Myocyte (in vitro differentiated cells): ENCODE results near the gene ZBTB40. TPM values are rescaled to one million over a fixed set of nuclear protein-coding genes. Genes with fewer than 3 reads are reported as not detected.

Experiments
- DNase-seq: peaks from one replicate; pipeline ENCODE4 v3.0.0-alpha.2; 2012; ENCODE audit warnings: low read depth
- total RNA-seq: library from RNA; depleted of rRNA; stranded (reverse); fragments of >200 nt; gene quantifications from 2 replicates; pipeline ENCODE4 v1.2.3, GENCODE V29; 2014

Gene ZBTB40
- total RNA-seq, 1 donor from 2014 or later: 19.9 TPM

GRCh38 chr1:22420455-22421053 is 31.1 kb upstream of the ZBTB40 start:
- DNase-seq: peak; percentile 84

- DNase-seq: no peak
These were observed 24.9 kb upstream of the ZBTB40 start for GRCh38 chr1:22426781-22427180.

DNA sequence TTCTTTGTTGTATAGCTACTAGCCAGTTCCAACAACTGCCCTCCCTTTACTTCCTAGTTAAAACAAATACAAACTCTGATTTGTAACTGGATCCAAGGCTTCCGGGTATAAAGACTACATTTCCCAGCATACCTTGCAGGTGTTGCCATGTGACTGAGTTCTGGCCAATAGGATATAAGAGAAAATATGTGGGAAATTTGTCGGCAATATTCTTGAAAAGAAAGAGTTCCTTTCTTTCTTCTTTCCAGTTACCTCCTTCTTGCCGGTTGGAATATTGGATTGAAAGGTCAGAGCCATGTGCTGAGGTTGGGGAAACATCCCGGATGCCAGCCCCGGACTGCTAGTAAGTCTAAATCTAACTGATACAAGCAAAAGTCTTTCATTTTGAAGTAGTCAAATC is 23.0 kb upstream of the ZBTB40 start:
- peak; percentile 49 for DNase-seq

DNA sequence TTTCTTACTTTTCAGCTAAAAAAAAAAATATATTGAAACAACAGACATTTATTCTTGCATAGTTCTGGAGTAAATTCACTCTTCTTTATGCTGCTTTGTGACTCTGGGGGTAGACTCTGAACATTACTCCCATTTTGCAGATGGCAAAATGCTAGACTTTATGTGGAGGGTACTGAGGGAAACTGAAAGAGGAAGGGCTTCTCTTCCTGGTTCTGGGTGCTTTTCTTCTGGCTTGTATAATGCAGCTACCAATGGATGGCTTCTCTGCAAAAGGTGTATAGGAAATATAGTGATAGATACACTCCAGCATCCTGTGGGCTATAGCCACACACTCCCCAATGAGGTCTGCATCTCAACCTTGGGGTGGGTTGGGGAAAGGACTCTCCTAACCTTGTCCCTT is 19.7 kb upstream of the ZBTB40 start:
- DNase-seq: no peak

- DNase-seq: no peak
These were observed 16.9 kb upstream of the ZBTB40 start for GRCh38 chr1:22434717-22435116.

GRCh38 chr1:22436948-22437347 is 14.7 kb upstream of the ZBTB40 start:
- no peak for DNase-seq

DNA sequence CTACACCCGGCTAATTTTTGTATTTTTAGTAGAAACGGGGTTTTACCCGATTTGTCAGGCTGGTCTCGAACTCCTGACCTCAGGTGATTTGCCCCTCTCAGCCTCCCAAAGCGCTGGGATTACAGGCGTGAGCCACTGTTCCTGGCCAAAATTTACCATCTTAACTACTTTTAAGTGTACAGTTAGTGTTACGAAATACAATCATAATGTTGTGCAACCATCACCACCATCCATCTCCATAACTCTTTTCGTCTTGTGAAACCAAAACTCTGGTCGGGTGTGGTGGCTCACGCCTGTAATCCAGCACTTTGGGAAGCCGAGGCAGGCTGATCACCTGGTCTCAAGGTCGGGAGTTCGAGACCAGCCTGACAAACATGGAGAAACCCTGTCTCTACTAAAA is 14.1 kb upstream of the ZBTB40 start:
- no peak for DNase-seq

- DNase-seq: no peak
These were observed 11.1 kb upstream of the ZBTB40 start for GRCh38 chr1:22440582-22440981.

DNA sequence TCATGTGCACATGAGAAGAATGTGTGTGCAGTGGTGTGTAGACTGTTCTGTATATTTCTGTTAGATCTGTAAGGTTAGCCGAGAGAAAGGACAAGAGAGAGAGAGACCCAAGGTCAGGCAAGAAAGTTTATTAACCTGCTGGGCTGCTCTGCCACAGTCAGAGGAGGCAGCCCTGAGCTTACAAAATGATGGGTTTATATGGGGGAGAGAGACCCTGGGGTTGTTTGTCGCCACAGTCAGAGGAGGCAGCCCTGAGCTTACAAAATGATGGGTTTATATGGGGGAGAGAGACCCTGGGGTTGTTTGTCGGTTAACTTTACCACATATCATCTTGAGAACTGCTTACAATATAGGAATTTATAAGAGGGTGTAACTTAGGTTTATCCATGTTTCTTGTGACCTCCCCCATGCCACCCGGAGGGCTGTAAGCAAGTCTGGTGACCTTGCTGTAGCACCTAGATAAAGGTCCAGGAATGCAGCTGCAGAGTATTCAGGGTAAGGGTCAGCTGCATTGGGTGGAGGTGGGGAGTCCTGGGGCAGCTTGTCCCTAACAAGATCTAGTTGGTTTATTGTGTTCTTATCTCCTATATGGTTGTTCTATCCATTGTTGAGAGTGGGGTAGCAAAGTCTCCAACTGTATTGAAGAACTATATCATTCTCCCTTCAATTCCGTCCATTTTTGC is 9.3 kb upstream of the ZBTB40 start:
- DNase-seq: no peak

DNA sequence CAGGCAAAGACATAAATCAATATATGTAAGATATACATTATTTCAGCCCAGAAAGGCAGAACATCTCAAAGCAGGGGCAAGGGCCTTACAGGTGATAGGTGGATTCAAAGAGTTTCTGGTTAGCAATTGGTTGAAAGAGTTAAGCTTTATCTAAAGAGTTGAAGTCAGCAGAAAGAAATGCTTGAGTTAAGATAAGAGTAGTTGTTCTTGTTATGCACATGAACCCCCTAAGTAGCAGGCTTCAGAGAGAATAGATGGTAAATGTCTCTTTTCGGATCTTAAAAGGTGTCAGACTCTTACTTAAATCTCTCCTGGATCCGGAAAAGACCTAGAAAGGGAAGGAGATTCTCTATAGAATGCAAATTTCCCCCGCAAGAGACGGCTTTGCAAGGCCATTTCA is 8.3 kb upstream of the ZBTB40 start:
- DNase-seq: no peak

DNA sequence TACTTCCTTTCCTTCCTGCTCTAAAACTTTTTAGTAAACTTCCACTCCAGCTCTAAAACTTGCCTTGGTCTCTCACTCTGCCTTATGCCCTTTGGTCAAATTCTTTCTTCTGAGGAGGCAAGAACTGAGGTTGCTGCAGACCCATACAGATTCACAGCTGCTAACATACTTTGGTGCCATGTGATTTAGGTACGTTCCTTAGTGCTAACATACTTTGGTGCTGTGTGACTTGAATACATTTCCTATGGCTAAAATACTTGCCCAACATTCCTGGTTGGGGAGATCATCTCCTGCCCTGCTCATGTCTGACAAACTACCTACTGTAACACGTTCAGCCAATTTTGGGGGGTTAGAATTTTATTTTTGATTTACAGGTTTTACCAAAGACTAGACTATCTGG is 6.8 kb upstream of the ZBTB40 start:
- DNase-seq: no peak

GRCh38 chr1:22447621-22448111 is 4.0 kb upstream of the ZBTB40 start:
- peak; percentile 90 for DNase-seq

GRCh38 chr1:22449636-22450035 is 2.0 kb upstream of the ZBTB40 start:
- DNase-seq: no peak

DNA sequence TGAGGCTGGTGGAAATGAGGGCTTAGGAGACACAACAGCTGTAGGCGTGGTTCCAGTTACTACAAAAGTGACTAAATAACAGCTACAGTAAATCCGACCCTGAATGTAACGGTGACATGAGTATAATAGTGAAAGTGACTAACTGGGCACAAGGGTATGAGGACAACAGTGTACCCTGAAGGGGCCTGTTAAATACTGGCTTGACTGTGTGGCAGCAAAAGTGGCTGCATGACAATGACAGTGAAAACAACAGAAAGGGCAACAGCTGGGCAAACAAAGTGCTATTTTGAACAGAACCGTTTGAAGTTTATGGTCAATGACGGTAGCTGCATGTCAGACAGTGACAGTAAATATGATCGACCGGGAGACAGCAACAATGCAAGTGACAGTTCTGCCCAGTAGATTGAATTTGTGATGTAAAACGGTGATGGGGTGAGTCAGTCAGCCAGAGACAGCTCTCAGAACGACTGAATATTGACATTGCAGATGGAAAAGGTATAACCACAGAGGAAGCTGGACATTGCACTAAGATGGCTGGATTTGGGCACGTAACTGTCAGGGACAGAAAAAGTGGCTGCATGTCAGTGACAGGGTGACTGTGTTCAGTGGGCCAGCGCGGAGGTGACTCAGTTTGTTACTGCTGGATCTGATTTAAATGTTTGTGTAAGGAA is 1.2 kb upstream of the ZBTB40 start:
- peak; percentile 81 for DNase-seq

DNA sequence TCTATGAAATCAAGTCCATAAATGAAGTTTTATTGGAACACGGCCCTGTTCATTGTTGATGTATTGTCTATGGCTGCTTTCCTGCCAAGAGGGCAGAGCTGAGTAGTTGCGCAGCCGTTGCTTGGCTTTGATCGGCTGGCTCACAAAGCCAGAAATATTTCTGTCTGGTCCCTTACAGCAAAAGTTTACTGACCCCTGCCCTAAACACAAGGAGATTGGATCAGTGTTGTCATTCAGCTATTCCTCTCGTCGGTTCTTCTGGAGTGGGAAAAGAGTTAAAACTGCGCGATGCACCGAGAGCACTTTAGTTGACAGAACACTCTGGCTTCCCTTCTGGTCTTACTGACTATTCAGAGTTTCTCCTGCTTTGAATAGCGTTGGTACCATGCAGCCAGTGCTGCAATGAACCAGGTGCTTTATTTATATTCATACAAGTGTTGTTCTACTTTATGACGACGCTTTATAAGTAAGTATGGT is 868 bp downstream of the ZBTB40 start:
- DNase-seq: no peak

GRCh38 chr1:22453181-22453580 is 1.5 kb downstream of the ZBTB40 start:
- no peak for DNase-seq

DNA sequence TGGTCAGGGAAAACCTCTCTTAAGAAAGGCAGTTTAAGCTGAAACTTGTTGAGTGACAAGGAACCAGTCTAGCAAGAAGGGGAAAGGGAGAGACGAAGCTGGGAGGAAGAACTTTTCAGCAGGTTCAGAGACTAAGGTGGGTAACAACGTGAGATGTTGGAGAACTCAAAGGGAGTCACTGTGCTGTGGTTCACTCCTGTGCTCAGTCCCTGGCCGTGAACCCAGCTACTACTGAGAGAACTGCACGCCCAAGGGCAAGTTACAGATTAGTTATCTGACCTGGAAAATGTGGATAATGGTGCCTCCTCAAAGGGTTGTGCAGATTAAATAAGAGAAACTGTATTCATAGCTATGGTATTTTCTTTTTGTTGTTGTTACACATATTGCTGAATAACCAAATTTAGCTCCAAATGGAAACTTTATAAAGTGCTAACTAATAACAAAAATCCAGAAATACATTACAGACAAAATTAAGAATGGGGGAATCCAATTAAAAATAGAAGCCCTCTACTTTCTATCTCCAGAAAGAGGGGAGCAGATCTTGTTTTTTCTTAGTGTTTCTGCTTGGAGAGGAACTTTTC is 2.9 kb downstream of the ZBTB40 start:
- DNase-seq: no peak

DNA sequence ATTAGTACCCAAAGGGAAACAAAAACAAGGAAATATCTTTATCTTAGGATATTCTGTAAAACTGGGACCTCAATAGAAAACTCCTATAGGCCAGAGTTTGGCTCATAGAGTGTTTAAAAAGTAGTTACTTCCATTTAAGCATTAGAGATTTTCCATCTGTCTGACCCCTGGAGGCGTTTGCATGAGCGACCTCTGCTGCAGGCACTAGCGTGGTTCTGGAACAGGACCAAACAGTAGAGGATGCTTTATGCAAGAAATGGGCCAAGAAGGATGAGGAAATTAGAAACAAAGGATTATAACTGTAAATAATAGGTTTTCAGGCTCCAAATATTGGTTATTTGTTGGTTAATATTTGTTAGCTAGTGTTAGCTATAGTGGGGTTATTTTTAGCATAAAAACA is 5.7 kb downstream of the ZBTB40 start:
- DNase-seq: no peak

DNA sequence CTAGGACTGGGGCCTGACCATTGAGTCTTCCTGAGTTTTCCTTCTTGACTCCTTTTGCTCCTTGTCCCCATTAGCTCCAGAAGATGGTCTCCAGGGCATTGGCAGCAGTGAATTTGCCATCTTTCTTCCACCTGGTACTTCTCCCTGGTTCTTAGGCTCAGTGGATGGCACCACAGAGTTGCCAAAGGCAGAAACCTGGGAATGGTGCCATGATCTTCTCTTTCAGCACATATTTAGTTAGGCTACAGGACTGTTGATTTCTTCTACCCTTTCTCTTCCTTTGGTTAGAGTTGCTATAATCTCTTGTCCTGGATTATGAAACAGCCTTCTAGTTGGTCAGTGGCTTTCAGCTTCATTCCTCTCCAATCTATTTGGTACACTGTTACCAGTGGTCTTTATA is 6.2 kb downstream of the ZBTB40 start:
- DNase-seq: no peak

DNA sequence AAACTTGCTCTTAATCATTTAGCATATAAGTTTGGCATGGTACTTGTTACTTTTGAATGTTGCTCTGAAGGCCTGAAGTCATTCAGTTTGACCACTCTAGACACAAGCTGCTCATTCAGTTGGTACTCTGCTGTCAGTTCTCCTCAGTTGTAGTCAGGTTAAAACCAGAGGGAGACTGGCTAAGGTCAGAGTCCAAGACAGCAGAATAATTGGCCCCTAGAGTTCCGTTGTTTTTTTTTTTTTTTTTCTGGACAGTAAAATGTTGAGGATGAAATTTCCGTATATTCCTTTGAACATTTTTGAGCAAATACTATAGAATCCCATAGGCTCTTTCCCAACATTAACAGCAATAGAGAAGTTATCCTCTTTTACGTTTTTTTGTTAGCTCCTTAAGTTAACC is 9.4 kb downstream of the ZBTB40 start:
- no peak for DNase-seq

DNA sequence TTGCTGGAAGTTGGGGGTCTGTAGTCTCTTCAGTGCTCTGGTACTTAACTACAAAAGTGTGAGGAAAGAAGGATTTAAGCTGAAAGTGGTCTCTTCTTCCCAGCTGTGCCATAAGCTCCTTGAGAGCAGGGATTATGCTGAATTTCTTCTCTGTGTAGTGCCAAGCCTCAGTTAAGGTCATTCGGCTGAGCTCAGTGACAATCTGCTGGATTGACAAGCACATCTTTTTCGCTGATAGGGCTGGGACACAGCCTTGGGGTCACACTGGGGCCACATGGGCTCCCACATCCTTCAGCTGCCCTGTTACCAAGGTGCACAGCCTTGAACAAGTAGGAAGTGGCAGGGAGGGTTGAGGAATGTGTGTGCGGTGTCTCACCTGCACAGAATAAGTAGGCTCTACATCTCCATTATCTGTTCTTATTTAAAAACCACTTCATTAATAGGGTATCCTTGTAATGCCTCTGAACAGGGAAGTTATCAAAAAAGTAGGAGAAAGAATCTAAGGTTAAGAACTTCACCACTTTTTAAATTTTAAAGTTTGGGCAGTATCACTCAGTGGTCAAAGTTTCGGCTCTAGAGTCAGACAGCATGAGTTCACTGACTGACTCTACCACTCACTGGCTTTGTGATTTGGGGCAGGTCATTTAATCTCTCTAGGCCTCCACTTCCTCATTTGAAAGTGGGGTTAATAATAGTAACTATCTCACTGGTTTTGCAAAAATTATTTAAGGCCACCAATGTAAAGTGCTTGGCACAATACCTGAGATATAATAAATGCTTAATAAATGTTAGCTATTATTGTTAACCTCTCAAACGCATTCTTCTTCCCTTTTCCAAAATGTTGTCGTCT is 10.3 kb downstream of the ZBTB40 start:
- DNase-seq: no peak
